ENCODE results near the gene SLC13A2.

GRCh38 chr17:28507567-28508203 lies 34.2 kb downstream of the SLC13A2 start:
- no peak for TF ChIP-seq CTCF (IDR thresholded peaks at IDR 0.05)
- TF ChIP-seq POLR2A (IDR thresholded peaks at IDR 0.05), result no peak
- no peak for TF ChIP-seq POLR2AphosphoS5 (IDR thresholded peaks at IDR 0.05)

All from gastroesophageal sphincter (tissue), 3 donors.